GM21737 (cell line): ENCODE data around the gene TNFRSF6B.
"Not testable (repeated sequence)": the region's sequence is repeated elsewhere in the genome, so short reads cannot be mapped to it uniquely, and the experiment has no call there.

Source experiments
- ATAC-seq: cut with Tn5 transposase; IDR thresholded peaks from one replicate; pipeline ENCODE4 v1.9.1; 2021; ENCODE audit warnings: mild to moderate bottlenecking, moderate library complexity; ENCODE audit not compliant: unreplicated experiment

Gene TNFRSF6B

GRCh38 chr20:63661959-63662812 is 34.3 kb upstream of the TNFRSF6B start:
- ATAC-seq = no peak

GRCh38 chr20:63662813-63663189 is 33.7 kb upstream of the TNFRSF6B start:
- no peak for ATAC-seq

DNA sequence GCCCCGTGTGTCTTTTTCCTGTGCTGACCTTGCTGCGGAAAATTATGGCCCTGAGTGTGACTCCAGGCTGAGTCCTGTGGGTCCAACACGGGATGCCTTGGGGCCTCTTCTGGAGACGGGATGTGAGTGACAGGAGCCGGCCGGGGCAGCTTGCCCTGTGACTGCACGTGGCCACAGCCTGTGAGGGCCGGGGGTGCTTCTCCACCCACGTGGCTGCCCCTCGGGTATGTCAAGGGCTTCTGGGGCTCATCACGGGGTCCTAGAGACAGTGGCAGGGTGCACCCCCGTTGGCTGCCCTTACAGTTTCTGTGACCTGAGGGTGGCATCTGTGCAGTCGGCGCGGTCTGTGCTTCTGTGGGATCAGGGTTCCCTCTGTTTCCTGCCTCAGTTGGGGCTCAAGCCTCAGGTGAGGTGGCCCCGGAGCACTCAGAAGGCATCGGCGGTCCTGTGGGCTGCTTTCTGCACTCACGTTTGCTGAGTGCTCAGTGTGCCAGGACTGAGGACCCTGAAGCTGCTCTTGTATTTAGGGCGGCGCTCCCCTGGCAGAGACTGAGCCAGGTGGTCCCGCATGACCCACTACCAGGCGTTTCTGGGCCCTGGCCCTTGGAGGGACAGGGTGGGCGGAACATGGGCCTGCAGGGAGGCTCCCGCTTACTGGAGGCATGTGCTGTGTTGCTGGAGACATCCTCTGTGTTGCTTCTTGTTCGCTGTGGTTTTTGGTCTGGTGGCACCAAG is 33.0 kb upstream of the TNFRSF6B start:
- no peak for ATAC-seq

DNA sequence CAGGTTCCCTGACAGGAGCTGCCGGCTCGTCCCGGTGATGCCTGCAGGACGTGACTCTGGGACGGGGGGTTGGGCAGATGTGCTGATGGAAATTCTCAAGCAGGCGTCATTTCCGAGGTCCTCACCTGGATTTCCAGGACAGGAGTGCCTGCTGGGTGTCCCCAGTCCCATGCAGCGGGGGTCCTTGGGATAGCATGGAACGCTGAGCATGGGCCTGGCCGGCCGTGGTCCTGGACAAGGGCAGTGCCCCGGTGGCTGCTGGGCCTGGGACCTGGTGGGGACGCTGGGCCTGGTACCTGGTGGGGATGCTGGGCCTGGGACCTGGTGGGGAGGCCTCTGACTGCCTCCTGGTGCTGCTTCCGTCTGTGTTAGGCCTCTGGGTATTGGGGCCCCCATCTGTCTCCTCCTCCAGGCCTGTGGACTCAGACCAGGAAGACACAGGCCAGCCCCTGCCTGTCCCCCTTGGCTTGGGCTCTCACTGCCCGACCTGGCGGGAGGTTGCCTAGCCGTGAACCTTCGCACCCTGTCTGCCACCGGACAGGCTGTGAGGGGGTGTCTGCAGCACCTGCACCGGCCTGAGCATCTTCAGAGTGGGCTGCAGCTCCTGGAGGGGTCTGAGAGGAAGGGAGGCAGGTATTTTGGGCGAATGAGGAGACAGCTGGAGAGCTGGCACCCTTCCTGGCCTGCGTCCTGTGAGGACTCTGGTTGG is 32.2 kb upstream of the TNFRSF6B start:
- ATAC-seq = no peak

DNA sequence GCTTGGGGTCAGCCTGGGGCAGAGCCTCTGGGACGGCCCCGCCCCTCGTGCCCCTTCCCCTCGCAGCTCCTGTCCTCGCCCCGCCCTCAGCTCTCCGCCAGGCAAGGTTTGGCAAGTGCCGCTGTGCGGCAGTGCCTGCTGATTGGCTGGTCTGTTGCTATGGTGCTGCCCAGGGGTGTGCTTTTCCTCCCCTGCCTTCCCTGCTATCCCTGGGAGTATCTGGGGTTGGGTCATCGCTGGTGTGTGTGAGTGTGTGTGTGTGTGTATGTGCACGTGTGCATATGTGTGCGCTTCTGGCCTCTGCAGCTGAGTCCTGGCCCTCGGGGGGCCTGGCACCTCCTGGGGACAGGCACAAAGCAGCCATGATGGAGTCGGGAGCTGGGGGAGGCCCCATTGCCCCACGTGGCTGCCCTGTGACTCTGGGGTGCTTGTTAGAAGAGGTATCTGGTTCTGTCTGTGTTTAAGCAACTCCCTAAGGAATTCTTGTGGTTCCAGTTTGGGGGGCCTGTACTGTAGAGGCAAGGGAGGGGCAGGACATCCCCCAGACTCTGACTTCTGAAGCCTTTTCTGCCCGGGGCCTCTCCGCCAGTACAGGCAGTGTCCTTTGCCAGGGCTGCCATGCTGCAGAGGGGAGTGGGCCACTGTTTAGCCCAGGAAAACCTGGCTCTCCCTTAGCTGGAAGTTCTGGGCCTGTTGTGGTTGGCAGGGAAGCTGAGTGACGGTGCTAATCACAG is 31.4 kb upstream of the TNFRSF6B start:
- no peak for ATAC-seq

GRCh38 chr20:63665708-63666107 is 30.7 kb upstream of the TNFRSF6B start:
- no peak for ATAC-seq

DNA sequence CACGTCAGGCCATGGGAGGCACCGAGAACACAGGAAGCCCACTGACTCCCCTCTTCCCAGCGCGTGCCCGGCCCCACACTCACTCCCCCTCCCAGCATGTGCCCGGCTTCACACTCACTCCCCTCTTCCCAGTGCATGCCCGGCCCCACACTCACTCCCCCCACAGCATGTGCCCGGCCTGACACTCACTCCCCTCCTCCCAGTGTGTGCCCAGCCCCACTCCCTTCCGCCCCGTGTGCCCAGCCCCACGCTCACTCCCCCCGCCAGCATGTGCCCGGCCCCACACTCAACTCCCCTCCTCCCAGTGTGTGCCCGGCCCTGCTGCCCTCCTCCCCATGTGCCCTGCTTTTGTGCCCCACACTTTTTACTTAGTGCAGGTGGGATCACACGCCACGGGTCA is 28.6 kb upstream of the TNFRSF6B start:
- ATAC-seq = no peak

DNA sequence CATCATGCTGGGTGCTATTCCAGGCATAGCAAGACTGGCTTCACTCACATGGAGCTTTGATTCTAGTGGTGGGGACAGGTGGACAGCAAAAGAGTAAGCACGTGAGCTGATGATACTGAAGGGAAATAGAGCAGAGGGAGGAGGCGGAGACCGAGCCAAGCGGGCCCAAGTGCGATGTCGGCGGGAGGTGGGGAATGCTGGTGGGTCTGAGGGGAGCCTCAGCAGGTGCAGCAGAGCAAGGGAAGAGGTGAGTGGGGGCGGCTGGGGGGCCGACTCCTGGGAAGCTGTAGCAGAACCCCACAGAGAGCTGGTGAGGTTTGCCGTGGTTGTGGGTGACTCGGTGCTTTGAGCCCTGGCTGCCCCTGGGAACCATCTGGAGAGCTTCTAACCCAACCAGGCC is 28.1 kb upstream of the TNFRSF6B start:
- no peak for ATAC-seq

DNA sequence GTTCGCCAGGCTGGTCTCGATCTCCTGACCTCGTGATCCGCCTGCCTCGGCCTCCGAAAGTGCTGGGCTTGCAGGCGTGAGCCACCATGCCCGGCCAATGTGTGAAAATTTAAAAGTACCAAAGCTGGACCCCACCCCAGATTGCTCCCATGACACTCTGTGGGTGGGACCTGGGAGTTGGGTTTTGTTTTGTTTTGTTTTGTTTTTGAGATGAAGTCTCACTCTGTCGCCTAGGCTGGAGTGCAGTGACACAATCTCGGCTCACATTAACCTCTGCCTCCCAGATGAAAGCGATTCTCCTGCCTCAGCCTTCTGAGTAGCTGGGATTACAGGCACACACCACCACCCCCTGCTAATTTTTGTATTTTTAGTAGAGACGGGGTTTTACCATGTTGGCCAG is 24.8 kb upstream of the TNFRSF6B start:
- not testable (repeated sequence) for ATAC-seq

- no peak for ATAC-seq
Measured at GRCh38 chr20:63672666-63673065, 23.8 kb upstream of the TNFRSF6B start.

DNA sequence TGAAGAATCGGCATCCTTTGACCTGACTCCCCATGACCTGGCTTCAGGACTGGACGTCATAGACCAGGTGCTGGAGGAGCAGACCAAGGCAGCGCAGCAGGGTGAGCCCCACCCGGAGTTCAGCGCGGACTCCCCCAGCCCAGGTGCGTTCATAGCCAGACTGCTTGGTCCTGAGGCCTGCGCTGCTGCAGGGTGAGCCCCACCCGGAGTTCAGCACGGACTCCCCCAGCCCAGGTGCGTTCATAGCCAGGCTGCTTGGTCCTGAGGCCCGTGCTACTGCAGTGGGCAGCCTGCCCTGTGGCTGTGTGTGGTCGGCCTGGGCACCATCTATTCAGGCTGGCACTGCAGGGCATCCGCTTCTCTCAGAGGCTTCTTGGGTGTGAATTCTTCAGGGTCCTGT is 22.5 kb upstream of the TNFRSF6B start:
- ATAC-seq = no peak

- ATAC-seq = no peak
Measured at GRCh38 chr20:63675681-63676368, 20.6 kb upstream of the TNFRSF6B start.

GRCh38 chr20:63678071-63678470 is 18.4 kb upstream of the TNFRSF6B start:
- no peak for ATAC-seq

- no peak for ATAC-seq
Measured at GRCh38 chr20:63678667-63679465, 17.6 kb upstream of the TNFRSF6B start.

GRCh38 chr20:63679799-63680305 is 16.6 kb upstream of the TNFRSF6B start:
- ATAC-seq = no peak

DNA sequence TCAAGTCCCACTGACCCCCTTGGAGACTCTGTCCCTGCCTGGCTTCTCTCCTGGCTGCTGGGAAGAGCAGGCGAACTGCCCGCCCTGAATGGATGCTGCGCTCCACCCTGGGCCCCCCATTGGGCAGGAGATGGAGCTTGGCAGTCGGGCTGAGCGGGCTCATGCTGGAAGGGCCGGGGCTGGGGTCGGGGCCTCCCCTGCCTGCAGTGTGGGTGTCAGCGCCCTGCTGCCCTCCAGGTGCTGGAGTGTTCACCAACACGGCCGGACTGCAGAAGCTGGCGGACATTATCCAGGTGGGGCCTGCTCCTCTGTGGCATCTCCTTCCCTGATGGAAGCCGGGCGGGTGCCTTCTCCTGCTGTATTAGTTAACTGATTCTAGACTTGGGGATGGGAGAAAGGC is 16.0 kb upstream of the TNFRSF6B start:
- ATAC-seq = no peak

DNA sequence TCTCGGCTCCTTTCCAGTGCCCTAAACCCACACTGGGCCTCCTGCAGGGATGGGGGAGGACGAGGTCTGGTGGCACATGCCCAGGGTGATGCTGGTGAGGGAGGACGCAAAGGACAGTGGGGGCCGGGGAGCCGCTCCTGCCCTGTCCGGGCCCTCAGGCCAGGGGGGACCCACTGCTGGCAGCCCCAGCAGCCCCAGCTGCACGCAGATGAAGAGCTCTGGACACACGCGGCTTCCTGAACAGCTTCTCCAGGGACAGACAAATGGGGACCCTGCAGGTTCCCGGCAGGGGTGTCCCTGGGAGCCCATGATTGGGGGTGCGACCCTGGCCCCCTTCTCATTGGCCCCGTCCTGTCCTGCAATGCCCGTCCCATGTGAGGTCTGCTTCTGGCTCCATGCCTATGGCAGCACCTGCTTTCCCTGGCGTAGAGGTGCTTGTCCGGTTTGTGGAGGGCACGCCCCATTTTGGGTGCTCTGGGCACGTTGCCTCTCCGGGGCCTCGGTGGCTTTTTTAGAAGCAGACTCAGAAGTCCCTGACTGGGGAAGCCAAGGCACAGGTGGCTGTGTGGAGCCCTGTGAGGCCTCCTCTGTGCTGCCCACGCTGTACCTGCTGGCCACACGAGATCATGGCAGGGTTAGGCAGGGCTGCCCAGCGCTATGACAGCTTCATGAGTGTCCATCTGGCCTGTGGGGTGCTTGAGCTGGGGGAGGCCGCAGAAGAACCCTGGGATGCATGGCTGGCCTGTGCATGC is 15.4 kb upstream of the TNFRSF6B start:
- ATAC-seq = no peak

DNA sequence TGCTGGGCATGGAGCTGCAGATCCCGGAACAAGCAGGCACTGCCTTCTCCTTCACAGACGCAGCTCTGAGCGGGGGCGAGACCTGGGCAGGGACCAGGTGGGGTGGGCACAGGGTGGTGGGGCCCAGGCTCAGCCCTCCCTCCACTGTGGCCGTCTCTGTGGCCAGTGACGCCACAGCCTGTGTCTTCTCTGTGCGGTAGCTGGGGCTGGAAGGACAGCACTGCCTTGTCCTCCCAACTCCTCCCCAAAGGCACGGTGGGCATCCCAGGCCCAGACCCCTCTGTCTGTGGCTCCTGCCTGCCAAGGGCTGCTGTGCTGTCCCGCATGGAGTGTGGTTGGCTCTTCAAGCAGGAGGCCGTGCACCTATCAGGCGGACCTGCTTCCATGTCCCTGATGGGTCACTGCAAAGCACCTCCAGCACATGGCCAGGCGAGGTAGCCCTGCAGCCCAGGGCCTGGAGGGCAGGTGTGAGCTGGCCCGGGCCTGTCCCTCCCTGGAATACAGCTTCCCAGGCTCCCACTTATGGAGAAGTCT is 14.8 kb upstream of the TNFRSF6B start:
- no peak for ATAC-seq
